H9 (cell line): ENCODE data around the gene WNT8A. TPM values are rescaled to one million over a fixed set of nuclear protein-coding genes. Genes with fewer than 3 reads are reported as not detected.

Experiments
- DNase-seq: peaks from one replicate; pipeline ENCODE4 v3.0.0-alpha.2; 2017
- H2AFZ ChIP-seq: one replicate; pipeline ENCODE4 v1.6.1; 2013; ENCODE audit warnings: mild to moderate bottlenecking, low read length, control low read depth, moderate library complexity
- H2AK5ac ChIP-seq: 2 replicates; pipeline ENCODE4 v1.6.1; 2013; ENCODE audit warnings: low read length, control low read depth, mixed read lengths; ENCODE audit not compliant: insufficient read length
- H2BK120ac ChIP-seq: one replicate; pipeline ENCODE4 v1.6.1; 2013; ENCODE audit warnings: low read depth, mild to moderate bottlenecking, low read length, control low read depth, inconsistent platforms; ENCODE audit not compliant: poor library complexity, severe bottlenecking
- H2BK12ac ChIP-seq: 2 replicates; pipeline ENCODE4 v1.6.1; 2013; ENCODE audit warnings: low read length, control low read depth, mixed read lengths, low read depth; ENCODE audit not compliant: insufficient read length
- H2BK15ac ChIP-seq: 2 replicates; pipeline ENCODE4 v1.6.1; 2013; ENCODE audit warnings: low read depth, low read length, control low read depth
- H2BK20ac ChIP-seq: one replicate; pipeline ENCODE4 v1.6.1; 2013; ENCODE audit warnings: low read depth, mild to moderate bottlenecking, low read length, control low read depth, inconsistent platforms; ENCODE audit not compliant: poor library complexity, severe bottlenecking
- H2BK5ac ChIP-seq: 2 replicates; pipeline ENCODE4 v1.6.1; 2013; ENCODE audit warnings: low read length, control low read depth, mixed read lengths; ENCODE audit not compliant: insufficient read length
- H3K14ac ChIP-seq: 2 replicates; pipeline ENCODE4 v1.6.1; 2013; ENCODE audit warnings: low read length, control low read depth; ENCODE audit not compliant: insufficient read depth
- H3K18ac ChIP-seq: 2 replicates; pipeline ENCODE4 v1.6.1; 2013; ENCODE audit warnings: low read depth, mild to moderate bottlenecking, mixed read lengths, low read length, control low read depth; ENCODE audit not compliant: insufficient read length
- H3K23ac ChIP-seq: 2 replicates; pipeline ENCODE4 v1.6.1; 2013; ENCODE audit warnings: low read length, control low read depth, mixed read lengths, low read depth; ENCODE audit not compliant: insufficient read length
- H3K23me2 ChIP-seq: 2 replicates; pipeline ENCODE4 v1.6.1; 2013; ENCODE audit warnings: low read depth, mild to moderate bottlenecking, mixed read lengths, low read length, control low read depth; ENCODE audit not compliant: insufficient read length, poor library complexity, severe bottlenecking
- H3K27ac ChIP-seq: 2 replicates; pipeline ENCODE4 v1.5.1; 2013; ENCODE audit warnings: low read length, control low read depth, mixed read lengths, low read depth; ENCODE audit not compliant: insufficient read length
- H3K27me3 ChIP-seq: 2 replicates; pipeline ENCODE4 v1.6.1; 2013; ENCODE audit warnings: low read length, control low read depth, inconsistent platforms; ENCODE audit not compliant: insufficient read depth
- H3K4ac ChIP-seq: 2 replicates; pipeline ENCODE4 v1.6.1; 2013; ENCODE audit warnings: low read depth, mild to moderate bottlenecking, control low read depth, inconsistent platforms, low read length, moderate library complexity
- H3K4me1 ChIP-seq: 2 replicates; pipeline ENCODE4 v1.6.1; 2013; ENCODE audit warnings: low read length, control low read depth, inconsistent platforms; ENCODE audit not compliant: insufficient read depth
- H3K4me2 ChIP-seq: 2 replicates; pipeline ENCODE4 v1.6.1; 2013; ENCODE audit warnings: low read length, control low read depth, mixed read lengths; ENCODE audit not compliant: insufficient read length, insufficient read depth
- H3K56ac ChIP-seq: 2 replicates; pipeline ENCODE4 v1.6.1; 2013; ENCODE audit warnings: low read depth, mild to moderate bottlenecking, mixed read lengths, low read length, control low read depth; ENCODE audit not compliant: insufficient read length
- H3K79me1 ChIP-seq: 2 replicates; pipeline ENCODE4 v1.6.1; 2013; ENCODE audit warnings: low read depth, mild to moderate bottlenecking, moderate library complexity, low read length, control low read depth, inconsistent platforms; ENCODE audit not compliant: insufficient read depth, poor library complexity, severe bottlenecking
- H3K79me2 ChIP-seq: 2 replicates; pipeline ENCODE4 v1.6.1; 2013; ENCODE audit warnings: low read length, control low read depth, inconsistent platforms; ENCODE audit not compliant: insufficient read depth
- H3K9ac ChIP-seq: 2 replicates; pipeline ENCODE4 v1.6.1; 2013; ENCODE audit warnings: low read length, control low read depth, mixed read lengths; ENCODE audit not compliant: insufficient read length; ENCODE audit errors: extremely low read depth
- H3K9me3 ChIP-seq: one replicate; pipeline ENCODE4 v1.6.1; 2013; ENCODE audit warnings: low read depth, low read length, inconsistent platforms; ENCODE audit not compliant: control insufficient read depth
- H3T11ph ChIP-seq: one replicate; pipeline ENCODE4 v1.6.1; 2013; ENCODE audit warnings: mild to moderate bottlenecking, low read length, control low read depth, inconsistent platforms
- H4K20me1 ChIP-seq: one replicate; pipeline ENCODE4 v1.6.1; 2013; ENCODE audit not compliant: control insufficient read depth, insufficient read length, insufficient read depth
- H4K5ac ChIP-seq: 2 replicates; pipeline ENCODE4 v1.6.1; 2013; ENCODE audit warnings: low read depth, mild to moderate bottlenecking, mixed read lengths, low read length, control low read depth; ENCODE audit not compliant: insufficient read length
- H4K8ac ChIP-seq: replicated peaks from 2 replicates; pipeline ENCODE4 v1.6.1; 2013; ENCODE audit warnings: low read length, control low read depth, mixed read lengths, low read depth; ENCODE audit not compliant: insufficient read length
- H4K91ac ChIP-seq: 2 replicates; pipeline ENCODE4 v1.6.1; 2013; ENCODE audit warnings: low read depth, mild to moderate bottlenecking, moderate library complexity, mixed read lengths, low read length, control low read depth; ENCODE audit not compliant: insufficient read length
- H3K27ac Mint-ChIP-seq, 3 experiments: 2 replicates in 2 of 3; 3 replicates in 1 of 3; pipeline ENCODE4 v1.8.0; 2020 to 2021; ENCODE audit warnings: mixed read lengths in 3 of 3, mild to moderate bottlenecking in 1 of 3, moderate library complexity in 1 of 3
- H3K27me3 Mint-ChIP-seq: 2 replicates; pipeline ENCODE4 v1.8.0; 2021; ENCODE audit warnings: low read depth, mild to moderate bottlenecking, moderate library complexity, mixed read lengths
- H3K36me3 Mint-ChIP-seq, 3 experiments: 2 replicates in 2 of 3; 3 replicates in 1 of 3; pipeline ENCODE4 v1.8.0; 2020 to 2021; ENCODE audit warnings: low read depth in 3 of 3, mixed read lengths in 3 of 3; ENCODE audit not compliant: insufficient read depth in 1 of 3
- H3K4me1 Mint-ChIP-seq, 2 experiments: 2 replicates each; pipeline ENCODE4 v1.8.0; 2020; ENCODE audit warnings: mixed read lengths in 2 of 2
- H3K4me3 Mint-ChIP-seq, 2 experiments: 2 replicates in 1 of 2; 3 replicates in 1 of 2; pipeline ENCODE4 v1.8.0; 2020 to 2021; ENCODE audit warnings: mild to moderate bottlenecking in 2 of 2, mixed read lengths in 2 of 2, moderate library complexity in 1 of 2
- H3K9me3 Mint-ChIP-seq, 2 experiments: 2 replicates in 1 of 2; 3 replicates in 1 of 2; pipeline ENCODE4 v1.8.0; 2020; ENCODE audit warnings: mild to moderate bottlenecking in 2 of 2, mixed read lengths in 2 of 2, moderate library complexity in 1 of 2
- total RNA-seq: library from RNA; stranded (reverse); gene quantifications from 2 replicates; pipeline ENCODE4 v1.2.1, GENCODE V29; 2021
- TF ChIP-seq, protein P1 (sequence below): fragments of 200-600 bp; sonication (generic); conservative IDR thresholded peaks from 3 replicates; pipeline ENCODE4 v1.8.0; 2021; ENCODE audit warnings: antibody characterized with exemption, mild to moderate bottlenecking

The WNT8A gene
- total RNA-seq, 1 experiment from 2014 or later: 0.33 TPM

DNA sequence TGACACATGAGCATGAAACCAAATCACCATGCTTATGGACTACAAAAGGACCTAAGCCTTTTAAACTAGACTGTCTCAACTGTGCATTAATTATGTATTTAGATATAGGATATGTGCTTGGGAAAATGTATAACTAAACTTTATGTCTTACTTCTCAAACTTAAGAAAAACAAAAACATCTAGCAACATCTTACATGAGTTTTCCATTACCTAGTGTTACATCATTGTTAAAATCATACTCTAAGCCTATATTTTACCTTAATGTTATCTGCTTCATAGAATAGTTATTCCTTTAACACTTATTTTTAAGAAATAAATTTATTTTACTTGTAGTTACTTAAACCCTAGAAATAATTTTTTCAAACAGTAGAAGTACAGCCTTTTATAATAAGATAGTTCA lies 31.4 kb downstream of the WNT8A start:
- H3K27ac Mint-ChIP-seq: no peak overlapping the region
- H3K27me3 ChIP-seq: no peaks in the 10 kb centered on the region
- peaks cover 10% of the 10 kb centered on the region for H3K27me3 Mint-ChIP-seq

More for the DNA sequence above, 31.4 kb downstream of the WNT8A start:
- H4K8ac ChIP-seq: no peak overlapping the region
- DNase-seq: no peak
- H3K4me2 ChIP-seq: no peak overlapping the region
- H4K5ac ChIP-seq: no peak overlapping the region
- H2BK15ac ChIP-seq: no peak overlapping the region
- no peak overlapping the region for H3K56ac ChIP-seq
- no peak overlapping the region for H3K9ac ChIP-seq
- H2BK120ac ChIP-seq: no peak overlapping the region
- H3K27ac ChIP-seq: no peak overlapping the region
- no peak overlapping the region for H3K18ac ChIP-seq
- no peak overlapping the region for H3K23ac ChIP-seq
- H2AK5ac ChIP-seq: no peak overlapping the region
- H3K4ac ChIP-seq: no peak overlapping the region
- H3K79me1 ChIP-seq: no peaks in the 10 kb centered on the region
- TF ChIP-seq, protein P1, sequence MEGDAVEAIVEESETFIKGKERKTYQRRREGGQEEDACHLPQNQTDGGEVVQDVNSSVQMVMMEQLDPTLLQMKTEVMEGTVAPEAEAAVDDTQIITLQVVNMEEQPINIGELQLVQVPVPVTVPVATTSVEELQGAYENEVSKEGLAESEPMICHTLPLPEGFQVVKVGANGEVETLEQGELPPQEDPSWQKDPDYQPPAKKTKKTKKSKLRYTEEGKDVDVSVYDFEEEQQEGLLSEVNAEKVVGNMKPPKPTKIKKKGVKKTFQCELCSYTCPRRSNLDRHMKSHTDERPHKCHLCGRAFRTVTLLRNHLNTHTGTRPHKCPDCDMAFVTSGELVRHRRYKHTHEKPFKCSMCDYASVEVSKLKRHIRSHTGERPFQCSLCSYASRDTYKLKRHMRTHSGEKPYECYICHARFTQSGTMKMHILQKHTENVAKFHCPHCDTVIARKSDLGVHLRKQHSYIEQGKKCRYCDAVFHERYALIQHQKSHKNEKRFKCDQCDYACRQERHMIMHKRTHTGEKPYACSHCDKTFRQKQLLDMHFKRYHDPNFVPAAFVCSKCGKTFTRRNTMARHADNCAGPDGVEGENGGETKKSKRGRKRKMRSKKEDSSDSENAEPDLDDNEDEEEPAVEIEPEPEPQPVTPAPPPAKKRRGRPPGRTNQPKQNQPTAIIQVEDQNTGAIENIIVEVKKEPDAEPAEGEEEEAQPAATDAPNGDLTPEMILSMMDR: no peak
- H3K9me3 Mint-ChIP-seq: no peaks in the 10 kb centered on the region
- H2BK12ac ChIP-seq: no peak overlapping the region
- H4K91ac ChIP-seq: no peak overlapping the region
- H3K79me2 ChIP-seq: no peaks in the 10 kb centered on the region
- no peak overlapping the region for H2AFZ ChIP-seq
- peaks cover 8% of the 10 kb centered on the region in 2 experiments for H3K4me1 Mint-ChIP-seq
- no peaks in the 10 kb centered on the region for H3K9me3 ChIP-seq
- no peak overlapping the region for H3K14ac ChIP-seq
- no peaks in the 10 kb centered on the region for H3K36me3 Mint-ChIP-seq
- H3T11ph ChIP-seq: no peak overlapping the region
- no peak overlapping the region for H2BK5ac ChIP-seq
- 0 out of 2 replicates have a peak, but pooled peaks cover 3% of the 10 kb centered on the region for H3K4me1 ChIP-seq
- H2BK20ac ChIP-seq: no peak overlapping the region
- H3K23me2 ChIP-seq: no peaks in the 10 kb centered on the region
- H3K4me3 Mint-ChIP-seq: no peak overlapping the region
- no peaks in the 10 kb centered on the region for H4K20me1 ChIP-seq
